ENCODE results near the gene MUSK. TPM values are rescaled to one million over a fixed set of nuclear protein-coding genes. Genes with fewer than 3 reads are reported as not detected.

Gene MUSK
- total and polyA plus RNA-seq, 2 of the 4 experiments (the other 2 are of a cell fraction) = 0.07 to 0.18 TPM

DNA sequence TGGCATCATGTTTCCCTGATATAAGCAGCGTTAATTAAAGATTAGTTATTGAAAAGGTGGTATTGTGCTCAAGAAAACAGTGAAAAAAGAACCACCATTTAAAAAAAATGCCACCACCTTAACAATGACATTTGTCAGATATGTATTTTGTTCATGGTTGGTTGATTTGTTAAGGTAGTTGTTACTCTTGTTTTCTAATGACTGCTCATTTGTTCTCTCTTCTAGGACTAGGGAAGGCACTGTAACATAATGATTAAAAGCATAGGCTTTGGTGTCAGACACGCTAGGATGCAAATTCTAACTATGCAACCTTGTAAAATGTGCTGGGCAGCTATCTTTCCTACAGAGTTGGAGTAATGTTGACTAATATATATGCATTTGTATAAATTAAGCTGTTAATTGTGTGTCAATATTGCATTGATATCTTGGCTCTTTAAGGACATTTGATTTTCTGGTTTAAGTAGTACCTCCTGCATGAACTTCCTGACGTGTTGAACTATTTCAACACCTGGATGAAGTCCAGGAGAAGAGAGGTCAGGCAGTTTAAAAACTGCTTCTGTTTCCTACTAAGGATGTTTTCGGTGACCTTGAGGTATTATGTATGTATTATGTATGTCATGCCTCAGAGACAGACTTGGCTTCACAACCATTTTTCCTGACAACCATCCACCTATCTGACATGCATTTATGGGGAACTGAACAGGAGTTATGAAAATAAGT is 77.8 kb downstream of the MUSK start (continued):
- no peak for TF ChIP-seq RAD21 (IDR thresholded peaks at IDR 0.05; ENCODE audit: low read length)

DNA sequence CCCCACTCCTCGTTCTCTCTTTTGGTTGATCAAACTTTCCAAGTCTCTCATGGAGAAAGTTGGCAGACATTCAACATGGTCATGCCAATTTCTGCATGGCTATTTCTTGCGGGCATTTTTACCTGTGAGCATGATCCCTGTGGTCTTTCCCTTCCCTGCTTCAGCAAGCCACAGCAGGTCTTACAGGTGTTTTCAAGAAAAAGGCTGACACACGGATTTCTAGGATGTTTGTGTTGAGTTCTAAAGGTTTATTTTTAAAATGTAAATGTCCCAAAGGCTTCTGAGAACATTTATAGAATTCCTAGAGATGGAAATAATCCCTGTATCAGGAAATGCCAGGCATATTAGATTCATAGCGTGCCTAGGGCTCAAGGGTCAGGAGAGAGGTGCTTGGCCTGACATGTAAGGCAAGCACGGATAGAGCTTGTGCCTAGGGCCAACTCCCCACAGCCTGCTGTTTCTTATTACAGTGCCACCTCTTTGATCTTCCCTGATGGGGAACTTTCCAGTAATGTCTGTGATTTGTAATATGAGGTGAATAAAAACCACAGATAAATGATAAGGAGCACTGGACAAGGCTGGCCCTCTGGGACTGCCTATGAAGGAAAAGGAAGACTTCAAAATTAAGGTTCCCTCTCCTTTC is 79.8 kb downstream of the MUSK start:
- DNase-seq (no peak), ATAC-seq (ENCODE audit: low read depth) (no peak)
- Histone ChIP-seq H3K18ac (ENCODE audit: low read depth, low read length) (peak overlapping the region; percentile 19; the same call in 1 of the 2 replicates), H3K9me3 (ENCODE audit: control insufficient read depth, insufficient read depth, low read length) (no peaks in the 10 kb centered on the region), H3K14ac (replicated peaks; ENCODE audit: low read depth, low read length) (0 out of 2 replicates have a peak overlapping the region, but pooled peaks have one; percentile 5), H3K4me2 (ENCODE audit: low read depth, low read length) (no peak overlapping the region), H3K23ac (ENCODE audit: low read depth, low read length) (no peak overlapping the region), H2AK9ac (replicated peaks; ENCODE audit: low read depth, low read length, poor library complexity) (no peak overlapping the region), H3K36me3 (ENCODE audit: control insufficient read depth, insufficient read depth, low read length) (no peaks in the 10 kb centered on the region), H3K4ac (ENCODE audit: low read depth, low read length) (peak overlapping the region; percentile 51), H3K79me1 (ENCODE audit: low read depth in 1 of 2, low read length in 2 of 2) (peaks cover 3 to 10% of the 10 kb centered on the region in 2 experiments; a peak in 1 of 4 replicates), H3K4me3 (ENCODE audit: insufficient read depth, low read depth, low read length) (no peak overlapping the region), H2BK5ac (ENCODE audit: low read depth, low read length, poor library complexity, severe bottlenecking) (no peak overlapping the region), H4K8ac (ENCODE audit: low read depth in 2 of 2, low read length in 2 of 2) (peak overlapping the region in 1 of 2 experiments; percentile 23; a peak in 2 of 4 replicates), H2BK120ac (ENCODE audit: low read depth, low read length) (peak overlapping the region; percentile 84), H2AFZ (replicated peaks; ENCODE audit: low read length, poor library complexity) (no peak overlapping the region), H3K56ac (ENCODE audit: extremely low read depth, insufficient read depth, low read length) (no peak overlapping the region), H4K5ac (ENCODE audit: low read depth, low read length) (0 out of 2 replicates have a peak overlapping the region, but pooled peaks have one; percentile 15), H4K20me1 (ENCODE audit: insufficient read depth, low read length) (no peaks in the 10 kb centered on the region), H3K9me1 (ENCODE audit: insufficient read depth, low read length) (peaks cover 18% of the 10 kb centered on the region), H3K9ac (ENCODE audit: low read depth, low read length) (no peak overlapping the region), H2BK20ac (ENCODE audit: low read depth, low read length) (peak overlapping the region; percentile 54), H3K27ac (ENCODE audit: insufficient read depth, low read length) (peak overlapping the region; percentile 46; the same call in 1 of the 2 replicates), H4K91ac (ENCODE audit: insufficient read depth, low read depth, low read length) (peak overlapping the region; percentile 71), H3K27me3 (ENCODE audit: control insufficient read depth, insufficient read depth, low read length) (no peaks in the 10 kb centered on the region), H2BK15ac (ENCODE audit: low read depth, low read length) (peak overlapping the region; percentile 88), H2AK5ac (ENCODE audit: low read depth, low read length) (peak overlapping the region; percentile 71), H3K4me1 (ENCODE audit: control insufficient read depth, insufficient read depth, low read length) (peaks cover 22% of the 10 kb centered on the region)
- no TSS peak for BruUV-seq (replicated peaks)
- WGBS, 2 experiments (ENCODE audit: extremely low coverage in 2 of 2, insufficient read length in 1 of 2) = no CpG with 5 or more reads among the region's 5 CpGs
- intact Hi-C loops (cut with micrococcal nuclease) (loop anchor here (5.0 to 10.0 kb wide), 2 partner anchors 286 to 549 kb away; partner anchors contain the start of gene LPAR1), dilution Hi-C loops (cut with HindIII; ENCODE audit: low sequenced_read_pairs, unreplicated experiment) (no loop called here), in situ Hi-C loops (cut with MboI; ENCODE audit: low sequenced_read_pairs) (no loop called here)
- ChIA-PET CTCF (no interaction called here), POLR2A (ENCODE audit: unreplicated experiment) (no interaction called here)
- TF ChIP-seq MAFK (IDR thresholded peaks at IDR 0.05; ENCODE audit: low read depth, low read length) (no peak), RAD21 (IDR thresholded peaks at IDR 0.05; ENCODE audit: low read length) (no peak), BHLHE40 (IDR thresholded peaks at IDR 0.05; ENCODE audit: low read depth, low read length) (no peak), RCOR1 (IDR thresholded peaks at IDR 0.05; ENCODE audit: insufficient replicate concordance, low read length) (no peak), CHD1 (IDR thresholded peaks at IDR 0.05; ENCODE audit: low read depth, low read length) (no peak), FOS (IDR thresholded peaks at IDR 0.05; ENCODE audit: low read depth, low read length) (no peak), RFX5 (IDR thresholded peaks at IDR 0.05; ENCODE audit: low read depth, low read length) (no peak), MAZ (IDR thresholded peaks at IDR 0.05; ENCODE audit: borderline replicate concordance, low read depth, low read length) (no peak), MXI1 (IDR thresholded peaks at IDR 0.05; ENCODE audit: borderline replicate concordance, low read depth, low read length) (no peak), SMC3 (IDR thresholded peaks at IDR 0.05; ENCODE audit: low read depth, low read length) (no peak), POLR2A (IDR thresholded peaks at IDR 0.05; ENCODE audit: low read depth, low read length) (no peak)
- TF ChIP-seq, protein P1, sequence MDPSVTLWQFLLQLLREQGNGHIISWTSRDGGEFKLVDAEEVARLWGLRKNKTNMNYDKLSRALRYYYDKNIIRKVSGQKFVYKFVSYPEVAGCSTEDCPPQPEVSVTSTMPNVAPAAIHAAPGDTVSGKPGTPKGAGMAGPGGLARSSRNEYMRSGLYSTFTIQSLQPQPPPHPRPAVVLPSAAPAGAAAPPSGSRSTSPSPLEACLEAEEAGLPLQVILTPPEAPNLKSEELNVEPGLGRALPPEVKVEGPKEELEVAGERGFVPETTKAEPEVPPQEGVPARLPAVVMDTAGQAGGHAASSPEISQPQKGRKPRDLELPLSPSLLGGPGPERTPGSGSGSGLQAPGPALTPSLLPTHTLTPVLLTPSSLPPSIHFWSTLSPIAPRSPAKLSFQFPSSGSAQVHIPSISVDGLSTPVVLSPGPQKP (IDR thresholded peaks at IDR 0.05; ENCODE audit: borderline replicate concordance, low read depth, low read length) = no peak
- TF ChIP-seq, protein P2, sequence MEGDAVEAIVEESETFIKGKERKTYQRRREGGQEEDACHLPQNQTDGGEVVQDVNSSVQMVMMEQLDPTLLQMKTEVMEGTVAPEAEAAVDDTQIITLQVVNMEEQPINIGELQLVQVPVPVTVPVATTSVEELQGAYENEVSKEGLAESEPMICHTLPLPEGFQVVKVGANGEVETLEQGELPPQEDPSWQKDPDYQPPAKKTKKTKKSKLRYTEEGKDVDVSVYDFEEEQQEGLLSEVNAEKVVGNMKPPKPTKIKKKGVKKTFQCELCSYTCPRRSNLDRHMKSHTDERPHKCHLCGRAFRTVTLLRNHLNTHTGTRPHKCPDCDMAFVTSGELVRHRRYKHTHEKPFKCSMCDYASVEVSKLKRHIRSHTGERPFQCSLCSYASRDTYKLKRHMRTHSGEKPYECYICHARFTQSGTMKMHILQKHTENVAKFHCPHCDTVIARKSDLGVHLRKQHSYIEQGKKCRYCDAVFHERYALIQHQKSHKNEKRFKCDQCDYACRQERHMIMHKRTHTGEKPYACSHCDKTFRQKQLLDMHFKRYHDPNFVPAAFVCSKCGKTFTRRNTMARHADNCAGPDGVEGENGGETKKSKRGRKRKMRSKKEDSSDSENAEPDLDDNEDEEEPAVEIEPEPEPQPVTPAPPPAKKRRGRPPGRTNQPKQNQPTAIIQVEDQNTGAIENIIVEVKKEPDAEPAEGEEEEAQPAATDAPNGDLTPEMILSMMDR (conservative IDR thresholded peaks at IDR 0.05; ENCODE audit: low read depth, low read length) = no peak

Data from IMR-90 (cell line).